ENCODE measurements around the gene CASK.

DNA sequence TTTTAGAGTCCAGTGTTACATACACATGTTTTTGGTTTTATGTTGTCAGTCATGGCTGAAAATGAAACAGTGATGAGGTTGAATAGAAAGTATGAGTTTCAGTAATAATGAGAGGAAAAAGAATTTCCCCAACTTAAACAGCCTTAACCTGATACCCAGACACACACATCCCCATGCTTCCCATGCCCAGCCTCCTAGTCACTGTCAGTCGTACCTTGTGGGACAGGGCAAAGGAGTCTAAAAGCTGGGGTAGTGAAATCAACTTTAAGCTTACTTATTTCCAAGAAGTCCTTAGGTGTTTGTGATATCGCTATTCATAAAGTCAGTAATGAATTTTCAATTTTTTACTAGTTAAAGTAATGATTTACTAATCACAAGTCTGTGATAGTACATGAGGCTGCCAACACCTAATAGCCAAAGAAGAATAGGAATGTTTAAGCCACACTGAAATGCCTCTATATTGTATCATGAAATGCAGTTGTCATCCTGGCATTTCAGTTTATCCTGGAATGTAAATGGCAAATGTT lies 258.9 kb downstream of the CASK start:
- TF ChIP-seq, protein P1, sequence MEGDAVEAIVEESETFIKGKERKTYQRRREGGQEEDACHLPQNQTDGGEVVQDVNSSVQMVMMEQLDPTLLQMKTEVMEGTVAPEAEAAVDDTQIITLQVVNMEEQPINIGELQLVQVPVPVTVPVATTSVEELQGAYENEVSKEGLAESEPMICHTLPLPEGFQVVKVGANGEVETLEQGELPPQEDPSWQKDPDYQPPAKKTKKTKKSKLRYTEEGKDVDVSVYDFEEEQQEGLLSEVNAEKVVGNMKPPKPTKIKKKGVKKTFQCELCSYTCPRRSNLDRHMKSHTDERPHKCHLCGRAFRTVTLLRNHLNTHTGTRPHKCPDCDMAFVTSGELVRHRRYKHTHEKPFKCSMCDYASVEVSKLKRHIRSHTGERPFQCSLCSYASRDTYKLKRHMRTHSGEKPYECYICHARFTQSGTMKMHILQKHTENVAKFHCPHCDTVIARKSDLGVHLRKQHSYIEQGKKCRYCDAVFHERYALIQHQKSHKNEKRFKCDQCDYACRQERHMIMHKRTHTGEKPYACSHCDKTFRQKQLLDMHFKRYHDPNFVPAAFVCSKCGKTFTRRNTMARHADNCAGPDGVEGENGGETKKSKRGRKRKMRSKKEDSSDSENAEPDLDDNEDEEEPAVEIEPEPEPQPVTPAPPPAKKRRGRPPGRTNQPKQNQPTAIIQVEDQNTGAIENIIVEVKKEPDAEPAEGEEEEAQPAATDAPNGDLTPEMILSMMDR (IDR thresholded peaks at IDR 0.05; ENCODE audit: low read depth, low read length, missing input control) = no peak
- TF ChIP-seq, protein P2, sequence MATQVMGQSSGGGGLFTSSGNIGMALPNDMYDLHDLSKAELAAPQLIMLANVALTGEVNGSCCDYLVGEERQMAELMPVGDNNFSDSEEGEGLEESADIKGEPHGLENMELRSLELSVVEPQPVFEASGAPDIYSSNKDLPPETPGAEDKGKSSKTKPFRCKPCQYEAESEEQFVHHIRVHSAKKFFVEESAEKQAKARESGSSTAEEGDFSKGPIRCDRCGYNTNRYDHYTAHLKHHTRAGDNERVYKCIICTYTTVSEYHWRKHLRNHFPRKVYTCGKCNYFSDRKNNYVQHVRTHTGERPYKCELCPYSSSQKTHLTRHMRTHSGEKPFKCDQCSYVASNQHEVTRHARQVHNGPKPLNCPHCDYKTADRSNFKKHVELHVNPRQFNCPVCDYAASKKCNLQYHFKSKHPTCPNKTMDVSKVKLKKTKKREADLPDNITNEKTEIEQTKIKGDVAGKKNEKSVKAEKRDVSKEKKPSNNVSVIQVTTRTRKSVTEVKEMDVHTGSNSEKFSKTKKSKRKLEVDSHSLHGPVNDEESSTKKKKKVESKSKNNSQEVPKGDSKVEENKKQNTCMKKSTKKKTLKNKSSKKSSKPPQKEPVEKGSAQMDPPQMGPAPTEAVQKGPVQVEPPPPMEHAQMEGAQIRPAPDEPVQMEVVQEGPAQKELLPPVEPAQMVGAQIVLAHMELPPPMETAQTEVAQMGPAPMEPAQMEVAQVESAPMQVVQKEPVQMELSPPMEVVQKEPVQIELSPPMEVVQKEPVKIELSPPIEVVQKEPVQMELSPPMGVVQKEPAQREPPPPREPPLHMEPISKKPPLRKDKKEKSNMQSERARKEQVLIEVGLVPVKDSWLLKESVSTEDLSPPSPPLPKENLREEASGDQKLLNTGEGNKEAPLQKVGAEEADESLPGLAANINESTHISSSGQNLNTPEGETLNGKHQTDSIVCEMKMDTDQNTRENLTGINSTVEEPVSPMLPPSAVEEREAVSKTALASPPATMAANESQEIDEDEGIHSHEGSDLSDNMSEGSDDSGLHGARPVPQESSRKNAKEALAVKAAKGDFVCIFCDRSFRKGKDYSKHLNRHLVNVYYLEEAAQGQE (IDR thresholded peaks at IDR 0.05) = no peak
- no peak for TF ChIP-seq YY1 (IDR thresholded peaks at IDR 0.05)
- no peak for TF ChIP-seq RAD21 (IDR thresholded peaks at IDR 0.05)
- TF ChIP-seq, protein P3, sequence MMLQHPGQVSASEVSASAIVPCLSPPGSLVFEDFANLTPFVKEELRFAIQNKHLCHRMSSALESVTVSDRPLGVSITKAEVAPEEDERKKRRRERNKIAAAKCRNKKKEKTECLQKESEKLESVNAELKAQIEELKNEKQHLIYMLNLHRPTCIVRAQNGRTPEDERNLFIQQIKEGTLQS (IDR thresholded peaks at IDR 0.05) = no peak
- TF ChIP-seq, protein P4, sequence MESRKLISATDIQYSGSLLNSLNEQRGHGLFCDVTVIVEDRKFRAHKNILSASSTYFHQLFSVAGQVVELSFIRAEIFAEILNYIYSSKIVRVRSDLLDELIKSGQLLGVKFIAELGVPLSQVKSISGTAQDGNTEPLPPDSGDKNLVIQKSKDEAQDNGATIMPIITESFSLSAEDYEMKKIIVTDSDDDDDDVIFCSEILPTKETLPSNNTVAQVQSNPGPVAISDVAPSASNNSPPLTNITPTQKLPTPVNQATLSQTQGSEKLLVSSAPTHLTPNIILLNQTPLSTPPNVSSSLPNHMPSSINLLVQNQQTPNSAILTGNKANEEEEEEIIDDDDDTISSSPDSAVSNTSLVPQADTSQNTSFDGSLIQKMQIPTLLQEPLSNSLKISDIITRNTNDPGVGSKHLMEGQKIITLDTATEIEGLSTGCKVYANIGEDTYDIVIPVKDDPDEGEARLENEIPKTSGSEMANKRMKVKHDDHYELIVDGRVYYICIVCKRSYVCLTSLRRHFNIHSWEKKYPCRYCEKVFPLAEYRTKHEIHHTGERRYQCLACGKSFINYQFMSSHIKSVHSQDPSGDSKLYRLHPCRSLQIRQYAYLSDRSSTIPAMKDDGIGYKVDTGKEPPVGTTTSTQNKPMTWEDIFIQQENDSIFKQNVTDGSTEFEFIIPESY (IDR thresholded peaks at IDR 0.05) = no peak
- no peak for TF ChIP-seq TAF1 (conservative IDR thresholded peaks at IDR 0.05)
- TF ChIP-seq, protein P5, sequence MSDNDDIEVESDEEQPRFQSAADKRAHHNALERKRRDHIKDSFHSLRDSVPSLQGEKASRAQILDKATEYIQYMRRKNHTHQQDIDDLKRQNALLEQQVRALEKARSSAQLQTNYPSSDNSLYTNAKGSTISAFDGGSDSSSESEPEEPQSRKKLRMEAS (IDR thresholded peaks at IDR 0.05) = no peak
- no peak for TF ChIP-seq RXRA (IDR thresholded peaks at IDR 0.05)
